ENCODE data around the gene COL4A6.

COL4A6 gene

GRCh38 chrX:108270739-108271396 is 167.4 kb downstream of the COL4A6 start (continued):
- no peak for TF ChIP-seq BCL11A (tag by site-specific recombination; IDR thresholded peaks at IDR 0.05; ENCODE audit: low read depth)
- TF ChIP-seq ZNF335 (tag by site-specific recombination; conservative IDR thresholded peaks at IDR 0.05): peak; percentile 35
- TF ChIP-seq YY1 (tag by site-specific recombination; IDR thresholded peaks at IDR 0.05): no peak

- Histone ChIP-seq H3K36me3 (ENCODE audit: control insufficient read depth in 2 of 2, insufficient read depth in 1 of 2, low read length in 2 of 2) (no peaks in the 10 kb centered on the region), H3K4me1 (ENCODE audit: control insufficient read depth, insufficient read depth, low read length) (peaks cover 3% of the 10 kb centered on the region), H3K9me3 (ENCODE audit: control insufficient read depth, insufficient read depth, low read depth, low read length) (no peaks in the 10 kb centered on the region), H3K4me3 (ENCODE audit: low read depth, low read length) (no peak overlapping the region), H3K27ac (ENCODE audit: extremely low read depth, low read depth, low read length) (peak overlapping the region; percentile 27)
- ChIA-PET CTCF (interaction anchor here (1.1 to 1.6 kb wide), 3 partner anchors 22 to 70 kb away, joined by 3 to 9 read pairs (median 4); no protein-coding TSS in a partner anchor), POLR2A (no interaction called here)
- no peak for TF ChIP-seq PRDM1 (tag by site-specific recombination; IDR thresholded peaks at IDR 0.05)
- TF ChIP-seq ZNF658 (tag by site-specific recombination; IDR thresholded peaks at IDR 0.05): no peak
- TF ChIP-seq PRDM10 (tag by site-specific recombination; IDR thresholded peaks at IDR 0.05): 0 out of 2 replicates have a peak, but pooled peaks have one; percentile 38
- TF ChIP-seq ZNF510 (tag by site-specific recombination; IDR thresholded peaks at IDR 0.05; ENCODE audit: insufficient replicate concordance): no peak
Observed at GRCh38 chrX:108270280-108270679, 167.9 kb downstream of the COL4A6 start.

GRCh38 chrX:108268434-108269080 is 169.7 kb downstream of the COL4A6 start:
- CTCF ChIA-PET: interaction anchor here (0.6 to 1.1 kb wide), 4 partner anchors 28 to 1696 kb away, joined by 3 to 4 read pairs (median 4); no protein-coding TSS in a partner anchor
- POLR2A ChIA-PET: no interaction called here
- Histone ChIP-seq H3K9me3 (ENCODE audit: control insufficient read depth, insufficient read depth, low read depth, low read length) (no peaks in the 10 kb centered on the region), H3K4me1 (ENCODE audit: control insufficient read depth, insufficient read depth, low read length) (peaks cover 3% of the 10 kb centered on the region), H3K27ac (ENCODE audit: extremely low read depth, low read depth, low read length) (no peak overlapping the region), H3K4me3 (ENCODE audit: low read depth, low read length) (no peak overlapping the region), H3K36me3 (ENCODE audit: control insufficient read depth in 2 of 2, insufficient read depth in 1 of 2, low read length in 2 of 2) (no peaks in the 10 kb centered on the region)
- TF ChIP-seq ZNF626 (tag by site-specific recombination; IDR thresholded peaks at IDR 0.05) (no peak), ZNF596 (tag by site-specific recombination; IDR thresholded peaks at IDR 0.05) (no peak), MEIS1 (CRISPR knock-in tag; IDR thresholded peaks at IDR 0.05; ENCODE audit: borderline replicate concordance) (no peak), GLIS2 (tag by site-specific recombination; IDR thresholded peaks at IDR 0.05) (no peak), ZNF112 (tag by site-specific recombination; IDR thresholded peaks at IDR 0.05) (no peak), KLF17 (tag by site-specific recombination; IDR thresholded peaks at IDR 0.05) (no peak), ZNF449 (tag by site-specific recombination; IDR thresholded peaks at IDR 0.05) (no peak), GLIS1 (tag by site-specific recombination; IDR thresholded peaks at IDR 0.05) (no peak), ZNF529 (tag by site-specific recombination; IDR thresholded peaks at IDR 0.05; ENCODE audit: insufficient replicate concordance) (no peak), ZNF654 (tag by site-specific recombination; IDR thresholded peaks at IDR 0.05; ENCODE audit: low read depth) (no peak), ZNF354C (tag by site-specific recombination; IDR thresholded peaks at IDR 0.05; ENCODE audit: borderline replicate concordance, low read depth) (no peak), ZFP41 (tag by site-specific recombination; IDR thresholded peaks at IDR 0.05; ENCODE audit: borderline replicate concordance) (no peak), ZBTB6 (tag by site-specific recombination; IDR thresholded peaks at IDR 0.05) (no peak), KLF10 (tag by site-specific recombination; IDR thresholded peaks at IDR 0.05) (no peak), ZNF777 (tag by site-specific recombination; IDR thresholded peaks at IDR 0.05; ENCODE audit: borderline replicate concordance) (no peak), ZNF16 (tag by site-specific recombination; IDR thresholded peaks at IDR 0.05; ENCODE audit: low read depth) (no peak), ZSCAN30 (tag by site-specific recombination; IDR thresholded peaks at IDR 0.05) (no peak), SP2 (tag by site-specific recombination; IDR thresholded peaks at IDR 0.05) (no peak)
